GM10847 (cell line): ENCODE measurements around the gene CPEB3.

Source experiments
- POLR2A ChIP-seq: IDR thresholded peaks from 2 replicates; pipeline ENCODE4 v1.6.1; 2011; ENCODE audit not compliant: insufficient read length; ENCODE audit errors: extremely low read depth

The CPEB3 gene

GRCh38 chr10:92052741-92053140 is 238.1 kb downstream of the CPEB3 start:
- no peak for TF ChIP-seq POLR2A

GRCh38 chr10:92052088-92052487 is 238.8 kb downstream of the CPEB3 start:
- TF ChIP-seq POLR2A, result no peak

- TF ChIP-seq POLR2A, result no peak
These were observed 243.7 kb downstream of the CPEB3 start for GRCh38 chr10:92047215-92047614.

- no peak for TF ChIP-seq POLR2A
These were observed 245.2 kb downstream of the CPEB3 start for GRCh38 chr10:92045641-92046106.

DNA sequence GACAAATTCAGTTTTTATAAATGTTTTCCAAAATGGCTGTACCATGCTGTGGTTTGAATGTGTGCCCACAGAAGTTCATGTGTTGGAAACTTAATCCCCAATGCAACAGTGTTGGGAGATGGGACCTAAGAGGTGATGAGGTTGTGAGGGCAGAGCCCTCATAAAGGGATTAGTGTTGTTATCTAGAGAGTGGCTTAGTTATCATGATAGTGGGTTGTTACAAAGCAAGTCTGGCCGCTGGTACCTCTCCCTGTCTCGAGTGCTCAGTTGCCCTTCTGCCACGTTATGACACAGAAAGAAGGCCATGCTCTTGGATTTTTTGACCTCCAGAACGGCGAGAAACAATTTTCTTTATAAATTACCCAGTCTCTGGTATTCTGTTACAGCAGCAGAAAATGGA is 248.3 kb downstream of the CPEB3 start:
- TF ChIP-seq POLR2A, result no peak

DNA sequence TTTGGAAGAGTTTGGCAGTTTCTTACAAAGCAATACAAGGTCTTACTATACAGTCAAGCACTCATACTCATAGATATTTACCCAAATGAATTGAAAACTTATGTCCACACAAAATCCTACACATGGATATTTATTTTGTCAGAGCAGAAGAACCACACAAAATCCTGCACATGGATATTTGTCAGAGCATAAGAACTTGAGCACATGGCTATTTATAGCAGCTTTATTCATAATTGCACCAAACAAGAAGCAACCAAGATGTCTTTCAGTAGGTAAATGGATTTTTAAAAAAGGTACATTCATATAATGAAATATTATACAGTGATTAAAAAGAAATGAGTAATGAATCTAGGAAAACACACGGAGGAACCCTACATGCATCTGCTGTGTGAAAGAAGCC is 251.9 kb downstream of the CPEB3 start:
- TF ChIP-seq POLR2A, result no peak

GRCh38 chr10:92031580-92031979 is 259.3 kb downstream of the CPEB3 start:
- TF ChIP-seq POLR2A, result no peak

GRCh38 chr10:92027141-92027540 is 263.7 kb downstream of the CPEB3 start:
- no peak for TF ChIP-seq POLR2A

- TF ChIP-seq POLR2A, result no peak
These were observed 266.2 kb downstream of the CPEB3 start for GRCh38 chr10:92024700-92025099.

GRCh38 chr10:92014620-92015019 is 276.3 kb downstream of the CPEB3 start:
- TF ChIP-seq POLR2A, result no peak

DNA sequence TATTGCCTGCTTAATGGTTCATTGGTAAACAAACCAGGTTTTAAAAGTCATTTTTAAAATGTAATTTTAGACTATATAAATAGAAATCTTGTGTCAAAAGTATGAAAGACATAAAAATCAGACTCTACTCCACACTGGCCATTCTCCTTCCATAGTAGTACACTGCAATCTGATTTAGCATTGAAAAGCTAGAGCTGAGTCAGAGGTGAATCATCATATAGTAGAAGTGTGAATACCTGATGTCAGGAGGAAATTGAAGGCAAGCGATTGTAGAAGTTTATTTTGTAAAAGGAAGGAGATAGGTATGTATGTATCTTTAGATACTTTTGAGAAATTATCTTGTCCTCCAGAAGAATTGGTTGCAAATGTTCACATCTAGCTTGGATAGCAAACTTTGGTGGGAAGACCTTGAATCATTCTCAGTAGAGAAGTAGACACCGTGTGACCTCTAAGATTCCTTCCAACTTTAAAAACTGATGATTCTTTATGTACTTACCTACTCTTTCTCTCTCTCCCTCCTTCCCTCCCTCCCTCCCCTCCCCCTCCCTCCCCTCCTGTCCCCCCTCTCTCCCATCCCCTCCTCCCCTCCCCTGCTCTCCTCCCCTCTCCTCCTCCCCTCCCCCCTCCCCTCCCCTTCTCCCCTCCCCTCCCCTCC is 279.2 kb downstream of the CPEB3 start:
- no peak for TF ChIP-seq POLR2A

GRCh38 chr10:92010047-92010735 is 280.7 kb downstream of the CPEB3 start:
- TF ChIP-seq POLR2A, result no peak

DNA sequence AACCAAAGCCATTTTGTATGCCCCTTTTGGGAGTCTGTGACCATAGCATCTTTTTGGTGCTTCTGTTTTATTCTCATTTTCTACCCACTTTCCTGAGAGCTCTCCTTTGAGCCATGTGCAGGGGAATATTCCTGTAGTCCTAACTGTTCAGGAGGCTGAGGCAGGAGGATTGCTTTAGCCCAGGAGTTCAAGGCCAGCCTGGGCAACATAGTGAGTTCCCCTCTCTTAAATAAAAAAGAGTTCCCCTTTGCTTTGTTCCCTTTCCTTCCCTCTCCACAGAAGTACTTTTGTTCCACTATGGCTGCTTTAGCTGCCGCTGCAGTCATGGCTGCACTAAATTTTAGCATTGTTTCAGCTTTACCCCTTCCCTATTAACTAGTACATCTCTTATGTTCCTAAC is 281.4 kb downstream of the CPEB3 start:
- no peak for TF ChIP-seq POLR2A

- no peak for TF ChIP-seq POLR2A
These were observed 284.9 kb downstream of the CPEB3 start for GRCh38 chr10:92005978-92006377.

DNA sequence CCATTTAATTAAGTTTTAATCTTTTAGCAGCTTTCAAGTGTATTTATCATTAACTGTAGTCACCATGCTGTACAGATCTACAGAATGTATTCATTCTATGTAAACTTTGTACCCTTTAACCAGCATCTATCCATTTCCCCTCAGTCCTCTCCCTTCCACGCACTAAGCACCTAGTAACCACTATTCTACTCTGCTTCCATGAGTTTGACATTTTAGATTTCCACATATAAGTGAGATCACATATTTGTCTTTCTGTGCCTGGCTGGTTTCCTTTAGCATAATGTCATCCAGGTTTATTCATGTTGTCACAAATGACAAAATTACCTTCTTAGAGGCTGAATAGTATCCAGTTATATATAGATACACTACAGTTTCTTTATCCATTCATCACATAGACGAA is 287.6 kb downstream of the CPEB3 start:
- TF ChIP-seq POLR2A, result no peak

GRCh38 chr10:92001995-92002394 is 288.9 kb downstream of the CPEB3 start:
- no peak for TF ChIP-seq POLR2A

DNA sequence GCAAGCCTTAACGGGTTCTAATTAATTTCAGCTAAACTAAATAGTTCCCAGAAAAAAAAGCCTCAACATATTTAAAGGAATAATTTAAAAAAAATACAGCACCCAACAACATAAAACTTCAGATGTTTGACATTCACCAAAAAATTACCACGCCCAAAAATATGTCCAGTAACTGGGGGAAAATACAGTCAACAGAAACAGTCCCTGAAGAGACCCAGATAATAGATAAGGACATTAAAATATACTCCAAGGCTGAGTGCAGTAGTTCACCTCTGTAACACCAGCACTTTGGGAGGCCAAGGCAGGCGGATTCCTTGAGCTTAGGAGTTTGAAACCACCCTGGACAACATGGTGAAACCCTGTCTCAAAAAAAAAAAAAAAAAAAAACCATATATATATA is 289.3 kb downstream of the CPEB3 start:
- no peak for TF ChIP-seq POLR2A
